IMR-90 (cell line): ENCODE measurements around the gene GSTM3. TPM values are rescaled to one million over a fixed set of nuclear protein-coding genes. Genes with fewer than 3 reads are reported as not detected.

Experiments
- ATAC-seq: fragments of 200-7000 bp; cut with Tn5 transposase; 2 replicates; pipeline ENCODE4 v1.9.1; 2020; ENCODE audit warnings: low read depth, mild to moderate bottlenecking, moderate library complexity
- BruUV-seq: library from RNA; stranded (reverse); fragments of 400-500 nt; replicated peaks from 2 replicates; lab custom pipeline; 2021; lab: Mats Ljungman, UMichigan
- CTCF ChIA-PET: fragments of 300-600 bp; formaldehyde crosslinking; extraction: SDS; loops from one replicate; lab custom pipeline; 2021; ENCODE audit warnings: antibody characterized with exemption; lab: Yijun Ruan, JAX
- POLR2A ChIA-PET: fragments of 300-600 bp; sonication (Branson Sonifier 250); formaldehyde crosslinking; loops from one replicate; lab custom pipeline; 2022; ENCODE audit warnings: antibody characterized with exemption; ENCODE audit not compliant: unreplicated experiment; lab: Charles Lee
- DNase-seq: peaks from one replicate; pipeline ENCODE4 v3.0.0; 2013
- H2AFZ ChIP-seq: replicated peaks from 2 replicates; pipeline ENCODE3; 2013; ENCODE audit warnings: low read length, mild to moderate bottlenecking; ENCODE audit not compliant: poor library complexity
- H2AK5ac ChIP-seq: 2 replicates; pipeline ENCODE4 v1.6.1; 2013; ENCODE audit warnings: low read depth, low read length, inconsistent platforms
- H2AK9ac ChIP-seq: replicated peaks from 2 replicates; pipeline ENCODE3; 2013; ENCODE audit warnings: mild to moderate bottlenecking, low read depth, low read length, moderate library complexity; ENCODE audit not compliant: poor library complexity
- H2BK120ac ChIP-seq: 2 replicates; pipeline ENCODE4 v1.6.1; 2013; ENCODE audit warnings: low read depth, low read length, inconsistent platforms
- H2BK15ac ChIP-seq: 3 replicates; pipeline ENCODE4 v1.6.1; 2013; ENCODE audit warnings: low read depth, low read length, inconsistent platforms
- H2BK20ac ChIP-seq: 2 replicates; pipeline ENCODE4 v1.6.1; 2013; ENCODE audit warnings: low read depth, mild to moderate bottlenecking, inconsistent platforms, low read length, moderate library complexity
- H2BK5ac ChIP-seq: 2 replicates; pipeline ENCODE4 v1.6.1; 2013; ENCODE audit warnings: mild to moderate bottlenecking, low read depth, low read length, inconsistent platforms; ENCODE audit not compliant: poor library complexity, severe bottlenecking
- H3K14ac ChIP-seq: replicated peaks from 2 replicates; pipeline ENCODE4 v1.6.1; 2013; ENCODE audit warnings: low read depth, low read length, inconsistent platforms
- H3K18ac ChIP-seq: 2 replicates; pipeline ENCODE4 v1.6.1; 2013; ENCODE audit warnings: low read depth, low read length, control low read depth
- H3K23ac ChIP-seq: 2 replicates; pipeline ENCODE4 v1.6.1; 2013; ENCODE audit warnings: low read depth, low read length, inconsistent platforms
- H3K27ac ChIP-seq: 2 replicates; pipeline ENCODE4 v1.5.1; 2013; ENCODE audit warnings: mild to moderate bottlenecking, control low read depth, low read length; ENCODE audit not compliant: insufficient read depth
- H3K27me3 ChIP-seq: 2 replicates; pipeline ENCODE4 v1.6.1; 2013; ENCODE audit warnings: low read length; ENCODE audit not compliant: control insufficient read depth, insufficient read depth
- H3K36me3 ChIP-seq: 2 replicates; pipeline ENCODE4 v1.6.1; 2013; ENCODE audit warnings: low read length, mixed read lengths; ENCODE audit not compliant: control insufficient read depth, insufficient read depth
- H3K4ac ChIP-seq: 2 replicates; pipeline ENCODE4 v1.6.1; 2013; ENCODE audit warnings: low read depth, low read length, inconsistent platforms
- H3K4me1 ChIP-seq: 2 replicates; pipeline ENCODE4 v1.6.1; 2013; ENCODE audit warnings: low read length, mixed read lengths; ENCODE audit not compliant: control insufficient read depth, insufficient read depth
- H3K4me2 ChIP-seq: 2 replicates; pipeline ENCODE4 v1.6.1; 2013; ENCODE audit warnings: low read depth, mild to moderate bottlenecking, control low read depth, low read length, moderate library complexity
- H3K4me3 ChIP-seq: 2 replicates; pipeline ENCODE4 v1.5.1; 2013; ENCODE audit warnings: low read depth, mild to moderate bottlenecking, control low read depth, low read length, moderate library complexity; ENCODE audit not compliant: insufficient read depth
- H3K56ac ChIP-seq: 2 replicates; pipeline ENCODE4 v1.6.1; 2013; ENCODE audit warnings: low read length, inconsistent platforms; ENCODE audit not compliant: insufficient read depth; ENCODE audit errors: extremely low read depth
- H3K79me1 ChIP-seq, 2 experiments: 2 replicates each; pipeline ENCODE4 v1.6.1; 2013; ENCODE audit warnings: low read length in 2 of 2, inconsistent platforms in 1 of 2, low read depth in 1 of 2
- H3K9ac ChIP-seq: 2 replicates; pipeline ENCODE4 v1.6.1; 2013; ENCODE audit warnings: low read depth, low read length, control low read depth
- H3K9me1 ChIP-seq: 2 replicates; pipeline ENCODE4 v1.6.1; 2013; ENCODE audit warnings: low read length, inconsistent platforms; ENCODE audit not compliant: insufficient read depth
- H3K9me3 ChIP-seq: 2 replicates; pipeline ENCODE4 v1.6.1; 2013; ENCODE audit warnings: low read length; ENCODE audit not compliant: control insufficient read depth, insufficient read depth
- H4K20me1 ChIP-seq: 2 replicates; pipeline ENCODE4 v1.6.1; 2013; ENCODE audit warnings: low read length, inconsistent platforms; ENCODE audit not compliant: insufficient read depth
- H4K5ac ChIP-seq: 2 replicates; pipeline ENCODE4 v1.6.1; 2013; ENCODE audit warnings: mild to moderate bottlenecking, low read depth, low read length, control low read depth
- H4K8ac ChIP-seq, 2 experiments: 2 replicates each; pipeline ENCODE4 v1.6.1; 2013; ENCODE audit warnings: low read depth in 2 of 2, low read length in 2 of 2, control low read depth in 1 of 2, inconsistent platforms in 1 of 2
- H4K91ac ChIP-seq: 2 replicates; pipeline ENCODE4 v1.6.1; 2013; ENCODE audit warnings: low read depth, low read length, inconsistent platforms; ENCODE audit not compliant: insufficient read depth
- CHD1 ChIP-seq: IDR thresholded peaks from 2 replicates; pipeline ENCODE4 v1.6.1; 2012; ENCODE audit warnings: low read depth, low read length, improper control_type of control experiment
- MXI1 ChIP-seq: IDR thresholded peaks from 2 replicates; pipeline ENCODE4 v1.6.1; 2012; ENCODE audit warnings: low read depth, mild to moderate bottlenecking, low read length, moderate library complexity, borderline replicate concordance
- whole genome bisulfite sequencing, 2 experiments: methylation state at CpG; one replicate each; pipeline versions ENCODE4 v1.1.5 to v1.1.7; 2013; ENCODE audit warnings: missing lambda C conversion rate in 2 of 2; ENCODE audit not compliant: insufficient read length in 1 of 2; ENCODE audit errors: extremely low coverage in 2 of 2; 5-methylcytosine and 5-hydroxymethylcytosine counted together
- dilution Hi-C: fragments of 300-500 bp; cut with HindIII; formaldehyde crosslinking; loops from one replicate; pipeline ENCODE4 v1.14.3; 2018; ENCODE audit warnings: low sequenced_read_pairs; ENCODE audit not compliant: unreplicated experiment
- in situ Hi-C: fragments of 300-500 bp; cut with MboI; formaldehyde crosslinking; loops from 3 replicates; pipeline ENCODE4 v1.14.3; 2019; ENCODE audit warnings: low sequenced_read_pairs, inconsistent platforms, mixed read lengths
- intact Hi-C: fragments of 100-400 bp; cut with micrococcal nuclease; formaldehyde crosslinking; loops from 2 replicates; pipeline ENCODE4 v1.10.0; 2022
- polyA plus RNA-seq, 3 experiments: library from polyadenylated mRNA; depleted of rRNA; stranded (reverse); fragments of >200 nt; gene quantifications; 2 replicates each; pipeline ENCODE4 v1.2.3, GENCODE V29; 2012; ENCODE audit warnings: low replicate concordance in 1 of 3
- total RNA-seq: library from RNA; depleted of rRNA; stranded (reverse); fragments of >200 nt; gene quantifications from 2 replicates; pipeline ENCODE4 v1.2.3, GENCODE V29; 2012

GSTM3 gene
- total and polyA plus RNA-seq, 2 of the 4 experiments (the other 2 are of a cell fraction), result 102 to 131 TPM

- H2BK120ac ChIP-seq, result no peak overlapping the region
- no peaks in the 10 kb centered on the region for H3K9me3 ChIP-seq
- ATAC-seq (no peak), DNase-seq (no peak)
- H3K36me3 ChIP-seq, result no peaks in the 10 kb centered on the region
- H4K8ac ChIP-seq, result no peak overlapping the region
- H2AK9ac ChIP-seq, result peak overlapping the region; percentile 46
- POLR2A ChIA-PET, result no interaction called here
- dilution Hi-C loops (no loop called here), intact Hi-C loops (no loop called here), in situ Hi-C loops (no loop called here)
- H2BK20ac ChIP-seq, result no peak overlapping the region
- H3K9me1 ChIP-seq, result peaks cover 28% of the 10 kb centered on the region
- no peak for TF ChIP-seq CHD1
- TF ChIP-seq MXI1, result no peak
- WGBS, 2 experiments, result 76% methylated on average over 4 of the region's 13 CpGs; no CpG with 5 or more reads in 1 of the 2 experiments
- peaks cover 20% of the 10 kb centered on the region for H3K4me1 ChIP-seq
- no peak overlapping the region for H3K23ac ChIP-seq
- peak overlapping the region; percentile 15; the same call in 1 of the 2 replicates for H4K91ac ChIP-seq
- peak overlapping the region; percentile 35; the same call in 2 of the 3 replicates for H2BK15ac ChIP-seq
- no peak overlapping the region for H3K4ac ChIP-seq
- no peak overlapping the region for H3K9ac ChIP-seq
- H4K20me1 ChIP-seq, result no peaks in the 10 kb centered on the region
- H3K4me2 ChIP-seq, result no peak overlapping the region
- no peak overlapping the region for H3K18ac ChIP-seq
- no peak overlapping the region for H3K14ac ChIP-seq
- no peaks in the 10 kb centered on the region for H3K79me1 ChIP-seq
- no peak overlapping the region; the same call in 1 of the 2 replicates for H2AK5ac ChIP-seq
- H3K27me3 ChIP-seq, result no peaks in the 10 kb centered on the region
- no peak overlapping the region for H3K4me3 ChIP-seq
- no peak overlapping the region for H4K5ac ChIP-seq
- no peak overlapping the region for H2AFZ ChIP-seq
- no TSS peak for BruUV-seq
- H2BK5ac ChIP-seq, result no peak overlapping the region
- no peak overlapping the region for H3K27ac ChIP-seq
- CTCF ChIA-PET, result no interaction called here
- no peak overlapping the region for H3K56ac ChIP-seq
Observed at GRCh38 chr1:109765896-109766615, 25.2 kb upstream of the GSTM3 start.
